OCI-LY1 (cell line): ENCODE data around the gene OTOF.

Source experiments
- H2AFZ ChIP-seq: fragments of 200-600 bp; sonication (generic), shearing (Covaris generic); 2 replicates; pipeline ENCODE4 v1.6.0; 2014; ENCODE audit warnings: antibody characterized with exemption, mild to moderate bottlenecking, low read length
- H3F3A ChIP-seq: fragments of 200-600 bp; sonication (generic), shearing (Covaris generic); 2 replicates; pipeline ENCODE4 v1.6.0; 2014; ENCODE audit warnings: mild to moderate bottlenecking, antibody characterized with exemption, low read length, moderate library complexity; ENCODE audit not compliant: insufficient read depth
- H3K27ac ChIP-seq: fragments of 200-600 bp; sonication (generic); 2 replicates; pipeline ENCODE4 v1.5.1; 2014; ENCODE audit warnings: low read length, mixed run types, mild to moderate bottlenecking, low read depth; ENCODE audit not compliant: poor library complexity, severe bottlenecking
- H3K27me3 ChIP-seq: fragments of 200-600 bp; sonication (generic); 2 replicates; pipeline ENCODE4 v1.6.0; 2014; ENCODE audit warnings: antibody characterized with exemption, mild to moderate bottlenecking, low read length, moderate library complexity; ENCODE audit not compliant: insufficient read depth
- H3K36me3 ChIP-seq: fragments of 200-600 bp; sonication (generic); 2 replicates; pipeline ENCODE4 v1.6.1; 2014; ENCODE audit warnings: mild to moderate bottlenecking, antibody characterized with exemption, low read length, moderate library complexity, mixed read lengths; ENCODE audit not compliant: insufficient read depth
- H3K4me1 ChIP-seq: fragments of 200-600 bp; sonication (generic); 2 replicates; pipeline ENCODE4 v1.5.1; 2014; ENCODE audit warnings: mild to moderate bottlenecking, low read length, moderate library complexity; ENCODE audit not compliant: insufficient read depth, severe bottlenecking
- H3K4me2 ChIP-seq: fragments of 200-600 bp; sonication (generic), shearing (Covaris generic); 2 replicates; pipeline ENCODE4 v1.6.1; 2014; ENCODE audit warnings: low read length
- H3K4me3 ChIP-seq: fragments of 200-600 bp; sonication (generic); 2 replicates; pipeline ENCODE4 v1.5.1; 2014; ENCODE audit warnings: low read length, low read depth, mild to moderate bottlenecking, mixed read lengths; ENCODE audit not compliant: poor library complexity, severe bottlenecking
- H3K79me2 ChIP-seq: fragments of 200-600 bp; shearing (Covaris generic); 2 replicates; pipeline ENCODE4 v1.6.1; 2016; ENCODE audit warnings: mixed run types, low read length, mixed read lengths; ENCODE audit not compliant: insufficient read depth
- H3K9ac ChIP-seq: fragments of 200-600 bp; sonication (generic), shearing (Covaris generic); 2 replicates; pipeline ENCODE4 v1.6.1; 2014; ENCODE audit warnings: mild to moderate bottlenecking, low read length, mixed read lengths
- H3K9me2 ChIP-seq: fragments of 200-600 bp; sonication (generic), shearing (Covaris generic); 2 replicates; pipeline ENCODE4 v1.6.1; 2014; ENCODE audit warnings: low read depth, mild to moderate bottlenecking, low read length, mixed read lengths
- H3K9me3 ChIP-seq: fragments of 200-600 bp; shearing (Covaris generic); 2 replicates; pipeline ENCODE4 v1.6.1; 2014; ENCODE audit warnings: low read length, mixed read lengths
- H4K20me1 ChIP-seq: fragments of 200-600 bp; sonication (generic), shearing (Covaris generic); 2 replicates; pipeline ENCODE4 v1.6.0; 2016; ENCODE audit warnings: mild to moderate bottlenecking, low read length; ENCODE audit not compliant: insufficient read depth
- EZH2 ChIP-seq: fragments of 200-600 bp; sonication (generic), shearing (Covaris generic); IDR thresholded peaks from 2 replicates; pipeline ENCODE4 v1.8.0; 2017; ENCODE audit warnings: borderline replicate concordance, mixed run types, mild to moderate bottlenecking, antibody characterized with exemption, low read length, moderate library complexity, mixed read lengths
- TF ChIP-seq, protein P1 (sequence below): fragments of 200-600 bp; sonication (generic), shearing (Covaris generic); IDR thresholded peaks from 2 replicates; pipeline ENCODE4 v1.5.1; 2017; ENCODE audit warnings: mild to moderate bottlenecking, antibody characterized with exemption, low read length, moderate library complexity, mixed read lengths

Gene OTOF

GRCh38 chr2:26474261-26474785 lies 3.6 kb downstream of the OTOF start:
- Histone ChIP-seq H3K36me3 (no peaks in the 10 kb centered on the region), H3K9me2 (no peaks in the 10 kb centered on the region), H3K27me3 (no peaks in the 10 kb centered on the region), H2AFZ (no peak overlapping the region), H3K27ac (no peak overlapping the region), H3K9ac (no peak overlapping the region), H3K4me3 (no peak overlapping the region), H4K20me1 (no peaks in the 10 kb centered on the region), H3K9me3 (no peaks in the 10 kb centered on the region), H3K79me2 (no peaks in the 10 kb centered on the region), H3K4me1 (no peaks in the 10 kb centered on the region), H3F3A (no peaks in the 10 kb centered on the region), H3K4me2 (no peak overlapping the region)
- TF ChIP-seq, protein P1, sequence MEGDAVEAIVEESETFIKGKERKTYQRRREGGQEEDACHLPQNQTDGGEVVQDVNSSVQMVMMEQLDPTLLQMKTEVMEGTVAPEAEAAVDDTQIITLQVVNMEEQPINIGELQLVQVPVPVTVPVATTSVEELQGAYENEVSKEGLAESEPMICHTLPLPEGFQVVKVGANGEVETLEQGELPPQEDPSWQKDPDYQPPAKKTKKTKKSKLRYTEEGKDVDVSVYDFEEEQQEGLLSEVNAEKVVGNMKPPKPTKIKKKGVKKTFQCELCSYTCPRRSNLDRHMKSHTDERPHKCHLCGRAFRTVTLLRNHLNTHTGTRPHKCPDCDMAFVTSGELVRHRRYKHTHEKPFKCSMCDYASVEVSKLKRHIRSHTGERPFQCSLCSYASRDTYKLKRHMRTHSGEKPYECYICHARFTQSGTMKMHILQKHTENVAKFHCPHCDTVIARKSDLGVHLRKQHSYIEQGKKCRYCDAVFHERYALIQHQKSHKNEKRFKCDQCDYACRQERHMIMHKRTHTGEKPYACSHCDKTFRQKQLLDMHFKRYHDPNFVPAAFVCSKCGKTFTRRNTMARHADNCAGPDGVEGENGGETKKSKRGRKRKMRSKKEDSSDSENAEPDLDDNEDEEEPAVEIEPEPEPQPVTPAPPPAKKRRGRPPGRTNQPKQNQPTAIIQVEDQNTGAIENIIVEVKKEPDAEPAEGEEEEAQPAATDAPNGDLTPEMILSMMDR = no peak
- no peak for TF ChIP-seq EZH2

DNA sequence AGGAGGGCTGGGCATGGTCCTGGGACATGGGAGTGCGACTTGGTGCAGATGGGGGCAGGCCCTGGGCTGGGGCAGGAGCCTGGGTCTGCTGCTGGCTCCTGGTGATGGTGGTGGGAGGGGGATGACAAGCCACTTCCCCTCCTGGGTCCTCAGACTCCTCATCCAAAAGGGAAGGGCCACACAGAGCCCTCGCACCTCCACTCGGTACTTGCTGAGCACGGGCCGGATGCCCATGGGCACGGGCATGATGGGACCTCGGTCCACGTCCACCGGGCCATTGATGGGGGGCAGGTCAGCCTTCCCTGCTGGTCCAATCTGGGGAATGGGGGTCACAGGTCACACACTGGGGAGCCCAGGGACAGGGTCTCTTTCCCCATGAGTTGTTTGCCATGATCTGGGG lies 4.1 kb downstream of the OTOF start:
- Histone ChIP-seq H3K4me3 (no peak overlapping the region), H3K79me2 (no peaks in the 10 kb centered on the region), H3F3A (no peaks in the 10 kb centered on the region), H3K4me2 (no peak overlapping the region), H3K36me3 (no peaks in the 10 kb centered on the region), H3K4me1 (no peaks in the 10 kb centered on the region), H4K20me1 (no peaks in the 10 kb centered on the region), H3K9me2 (no peaks in the 10 kb centered on the region), H3K27me3 (no peaks in the 10 kb centered on the region), H3K9me3 (no peaks in the 10 kb centered on the region), H2AFZ (no peak overlapping the region), H3K27ac (no peak overlapping the region), H3K9ac (no peak overlapping the region)
- TF ChIP-seq, protein P1 = no peak
- no peak for TF ChIP-seq EZH2

DNA sequence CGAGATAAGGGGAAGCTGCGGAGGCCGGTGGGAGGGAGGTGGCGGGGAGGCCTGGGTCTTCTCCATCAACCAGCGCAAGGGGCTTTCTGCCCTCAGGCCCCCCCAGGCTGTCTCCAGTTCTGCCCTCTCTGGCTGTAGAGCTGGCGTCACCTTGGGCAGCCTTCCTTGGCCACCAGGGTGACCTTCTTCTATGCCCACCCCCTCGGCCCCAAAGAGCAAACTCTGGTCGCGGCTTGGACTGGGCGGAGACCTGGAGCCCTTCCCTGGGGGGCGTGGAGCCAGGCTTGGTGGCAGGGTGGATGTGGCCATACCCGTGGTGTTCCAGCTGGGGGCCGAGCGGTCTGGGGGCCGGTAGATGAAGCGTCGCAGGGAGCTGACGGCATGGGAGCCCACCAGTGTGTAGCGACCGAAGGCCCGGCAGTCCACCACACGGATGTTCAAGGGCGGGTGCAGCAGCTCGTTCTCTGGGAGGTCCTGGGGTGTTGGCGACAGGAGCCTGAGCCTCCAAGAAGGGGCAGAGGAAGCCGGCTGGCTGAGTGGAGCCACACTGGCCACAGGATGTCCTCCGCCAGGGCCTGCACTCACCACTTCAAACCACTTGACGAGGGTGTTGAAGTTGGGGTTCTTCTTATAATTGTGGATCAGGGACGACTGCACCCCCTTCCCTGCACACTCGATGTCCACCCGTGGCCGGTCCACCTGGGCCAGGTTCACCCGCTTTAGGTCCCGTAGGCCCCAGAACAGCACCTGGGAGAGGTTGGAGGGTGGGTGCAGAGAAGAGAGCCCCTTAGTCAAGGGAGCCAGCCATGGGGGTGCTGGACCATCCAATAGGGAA lies 4.9 kb downstream of the OTOF start:
- no peaks in the 10 kb centered on the region for H3K9me3 ChIP-seq
- H4K20me1 ChIP-seq = no peaks in the 10 kb centered on the region
- H3K9me2 ChIP-seq = no peaks in the 10 kb centered on the region
- no peaks in the 10 kb centered on the region for H3K36me3 ChIP-seq
- no peak overlapping the region for H3K27ac ChIP-seq
- H3K4me2 ChIP-seq = no peak overlapping the region
- no peak overlapping the region for H3K9ac ChIP-seq
- no peaks in the 10 kb centered on the region for H3K4me1 ChIP-seq
- no peak overlapping the region for H2AFZ ChIP-seq
- no peaks in the 10 kb centered on the region for H3K27me3 ChIP-seq
- no peaks in the 10 kb centered on the region for H3F3A ChIP-seq
- H3K79me2 ChIP-seq = no peaks in the 10 kb centered on the region
- TF ChIP-seq EZH2 = no peak
- TF ChIP-seq, protein P1 = no peak
- H3K4me3 ChIP-seq = no peak overlapping the region
